AG10803 (cell line): ENCODE data around the gene IGFL2.

ENCODE experiments used
- DNase-seq: peaks from one replicate; pipeline ENCODE4 v3.0.0; 2010; ENCODE audit warnings: low read depth
- H3K4me3 ChIP-seq: 2 replicates; pipeline ENCODE4 v1.5.1; 2011; ENCODE audit warnings: mild to moderate bottlenecking, low read length, control low read depth
- CTCF ChIP-seq: conservative IDR thresholded peaks from 2 replicates; pipeline ENCODE4 v1.5.1; 2011; ENCODE audit warnings: mild to moderate bottlenecking, low read length, control low read depth, inconsistent platforms

IGFL2 gene

GRCh38 chr19:46113726-46114125, 34.3 kb upstream of the IGFL2 start:
- no peak overlapping the region for H3K4me3 ChIP-seq
- DNase-seq = no peak
- TF ChIP-seq CTCF = no peak

GRCh38 chr19:46115396-46116106, 32.5 kb upstream of the IGFL2 start:
- no peak overlapping the region for H3K4me3 ChIP-seq
- DNase-seq = peak; percentile 48
- TF ChIP-seq CTCF = no peak

- no peak for TF ChIP-seq CTCF
- no peak for DNase-seq
- no peak overlapping the region for H3K4me3 ChIP-seq
Observed at GRCh38 chr19:46116121-46116520, 31.9 kb upstream of the IGFL2 start.

DNA sequence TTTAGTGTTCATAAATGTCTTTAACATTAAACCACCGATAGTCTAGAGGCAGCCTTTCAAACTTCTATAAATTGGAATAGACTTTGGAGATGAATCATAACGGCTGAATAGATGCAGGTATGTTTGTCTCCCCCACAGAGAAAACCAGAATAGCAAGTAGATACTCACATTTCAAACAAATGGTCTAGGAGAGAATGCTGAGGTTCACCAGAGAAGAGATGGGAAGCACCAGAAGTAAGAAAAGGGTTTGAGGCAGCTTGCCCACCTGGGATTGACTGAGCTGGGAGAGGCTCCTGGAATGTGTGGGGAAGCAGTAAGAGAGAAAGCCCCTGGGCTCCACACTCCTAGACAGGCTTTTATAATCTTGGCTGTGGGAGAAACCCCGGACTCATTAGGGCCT, 29.9 kb upstream of the IGFL2 start:
- DNase-seq = no peak
- no peak overlapping the region for H3K4me3 ChIP-seq
- TF ChIP-seq CTCF = no peak

DNA sequence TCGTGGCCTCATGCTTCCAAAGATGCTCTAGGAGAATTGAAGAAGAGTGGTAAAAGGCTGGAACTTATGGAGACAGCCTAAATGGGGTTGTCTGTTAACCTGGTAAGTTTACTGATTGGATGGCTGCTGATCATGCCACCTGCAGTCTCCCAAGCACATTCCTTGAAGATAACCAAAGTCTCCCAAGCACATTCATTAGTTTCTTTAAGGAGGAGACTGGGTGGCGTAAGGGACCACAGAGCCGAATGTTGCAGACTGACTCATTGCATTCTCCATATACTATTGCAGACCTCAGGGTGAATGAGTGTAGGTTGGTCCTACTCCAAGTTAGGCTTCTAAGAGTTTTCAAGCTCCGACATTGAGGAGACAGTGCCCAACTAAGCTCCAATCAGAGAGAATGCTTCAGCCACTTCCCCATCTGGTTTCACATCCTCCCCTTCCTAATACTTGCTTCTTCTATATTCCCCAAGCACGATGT, 23.4 kb upstream of the IGFL2 start, which contains the start of gene IGFL3:
Gene IGFL3, minus strand, starts transcription at position 51 of the 478 bp plus-strand sequence. Its CDS starts 39 bp downstream, at position 12.
- TF ChIP-seq CTCF = no peak
- H3K4me3 ChIP-seq = no peak within 1 kb of the TSS
- peak; percentile 48 for DNase-seq

- DNase-seq = no peak
- no peak for TF ChIP-seq CTCF
- no peak overlapping the region for H3K4me3 ChIP-seq
Observed at GRCh38 chr19:46125447-46125846, 22.6 kb upstream of the IGFL2 start.

DNA sequence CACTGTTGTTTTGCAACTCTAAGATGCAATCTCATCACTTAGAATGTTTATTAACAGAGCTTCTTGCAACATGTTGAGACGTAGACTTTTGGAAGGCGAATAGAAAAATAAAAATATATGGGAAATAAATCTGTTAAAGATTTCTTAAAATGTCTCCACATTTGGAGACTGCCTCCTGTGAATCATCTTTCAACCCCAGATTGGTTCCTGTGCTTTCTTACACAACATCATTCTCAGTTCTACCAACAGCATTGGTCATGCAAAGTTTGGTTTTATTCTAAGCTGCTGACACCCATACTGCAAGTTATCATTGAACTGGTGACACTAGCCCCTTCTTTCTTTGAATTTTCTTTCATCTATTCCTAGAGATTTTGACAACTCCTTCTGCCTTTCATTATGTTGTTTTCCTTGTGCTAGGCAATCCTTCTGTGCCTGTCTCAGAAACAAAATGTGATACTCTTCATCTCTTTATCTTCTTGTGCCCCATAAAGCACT, 21.9 kb upstream of the IGFL2 start:
- no peak overlapping the region for H3K4me3 ChIP-seq
- no peak for TF ChIP-seq CTCF
- peak; percentile 40 for DNase-seq
